NK-92 (cell line): ENCODE measurements around the gene LRRC4.

Experiments used
- DNase-seq: peaks from one replicate; lab custom pipeline; 2025; ENCODE audit not compliant: unreplicated experiment; lab: John Stamatoyannopoulos, UW

Gene LRRC4

GRCh38 chr7:127981965-127982364, 49.3 kb downstream of the LRRC4 start:
- no peak for DNase-seq

DNA sequence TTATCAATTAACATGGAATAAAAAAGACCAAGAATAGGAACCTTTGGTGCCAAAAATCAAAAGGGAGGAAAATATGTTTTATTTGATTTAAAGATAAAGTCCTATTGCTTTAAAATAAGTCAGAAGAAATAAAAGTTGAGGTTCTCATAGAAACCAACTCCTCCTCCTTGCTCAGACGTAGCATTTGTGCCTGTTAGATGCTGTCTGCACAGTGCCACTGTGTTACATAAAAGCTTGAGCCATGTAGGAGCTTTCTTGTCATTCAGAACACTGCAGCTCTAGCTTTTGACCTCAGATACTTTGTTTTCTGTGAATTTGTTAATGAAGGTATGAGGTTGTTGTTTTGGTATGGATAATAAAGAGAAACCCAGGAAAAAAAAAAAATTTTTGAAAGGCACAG, 50.3 kb downstream of the LRRC4 start:
- no peak for DNase-seq

DNA sequence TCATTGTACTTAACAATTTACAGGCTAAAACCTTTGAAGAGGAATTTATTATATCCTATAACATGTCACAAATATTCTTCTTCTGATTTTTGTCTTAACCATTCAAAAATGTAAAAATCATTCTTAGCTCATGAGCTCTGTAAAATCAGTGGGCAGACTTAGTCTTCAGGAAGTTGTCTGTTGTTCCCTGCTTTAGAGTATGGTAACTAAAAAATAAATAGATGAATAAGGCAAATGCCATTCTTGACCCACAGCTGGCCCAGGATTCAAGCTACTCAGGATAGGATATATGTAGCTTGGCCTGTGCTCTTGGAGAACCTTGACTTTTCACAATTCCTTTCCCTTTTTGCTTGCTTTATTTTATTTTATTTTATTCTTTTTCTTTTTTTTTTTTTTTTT, 51.5 kb downstream of the LRRC4 start:
- no peak for DNase-seq

DNA sequence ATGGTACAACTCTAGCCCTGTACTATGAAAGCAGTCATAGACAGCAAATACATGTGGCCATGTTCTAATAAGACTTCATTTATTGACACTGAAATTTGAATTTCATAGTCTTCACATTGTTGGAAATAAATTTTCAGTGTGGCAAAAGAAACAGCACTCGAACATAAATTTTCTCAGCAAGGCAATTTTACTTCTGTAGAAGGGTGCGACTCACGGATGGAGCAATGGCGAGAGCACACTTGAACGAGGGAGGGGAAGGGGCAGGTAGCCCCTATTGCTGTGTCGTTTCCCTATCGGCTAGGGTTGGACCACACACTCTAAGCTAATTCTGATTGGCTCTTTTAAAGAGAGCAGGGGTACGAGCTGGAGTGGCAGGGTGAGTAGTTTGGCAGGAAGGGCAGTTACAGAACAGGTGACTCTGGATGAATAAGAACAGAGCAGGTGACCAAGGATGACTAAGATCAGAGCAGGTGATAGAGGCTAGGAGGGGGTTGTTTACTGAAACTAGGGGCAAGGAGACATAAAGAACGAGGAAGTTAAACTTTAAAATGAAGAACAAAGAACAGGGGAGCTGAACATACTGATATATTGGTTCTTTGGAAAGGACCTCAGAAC, 52.0 kb downstream of the LRRC4 start:
- no peak for DNase-seq

GRCh38 chr7:127978421-127978820, 52.8 kb downstream of the LRRC4 start:
- DNase-seq, result no peak
